GM12878 (cell line): Measurements from ENCODE around the gene ASMTL.
"Not testable (repeated sequence)": the region's sequence is repeated elsewhere in the genome, so short reads cannot be mapped to it uniquely, and the experiment has no call there.

ENCODE experiments used
- EZH2 ChIP-seq: IDR thresholded peaks from 2 replicates; pipeline ENCODE4 v1.6.1; 2012; ENCODE audit warnings: low read depth, mild to moderate bottlenecking, control low read depth, inconsistent platforms, low read length, borderline replicate concordance; ENCODE audit not compliant: control insufficient read depth
- GABPA ChIP-seq: IDR thresholded peaks from 2 replicates; pipeline ENCODE4 v1.6.1; 2014; ENCODE audit warnings: antibody characterized with exemption, low read depth, mild to moderate bottlenecking, inconsistent platforms
- HDAC6 ChIP-seq: fragments of 200-600 bp; sonication (generic); IDR thresholded peaks from one replicate; pipeline ENCODE4 v1.8.0; 2017; ENCODE audit warnings: antibody characterized with exemption; ENCODE audit not compliant: unreplicated experiment
- JUNB ChIP-seq: IDR thresholded peaks from 2 replicates; pipeline ENCODE4 v1.6.1; 2016; ENCODE audit warnings: antibody characterized with exemption, mild to moderate bottlenecking
- PBX3 ChIP-seq: IDR thresholded peaks from 2 replicates; pipeline ENCODE4 v1.6.1; 2011; ENCODE audit warnings: mild to moderate bottlenecking, low read depth, low read length, moderate library complexity; ENCODE audit not compliant: insufficient replicate concordance
- SRF ChIP-seq, 2 experiments: IDR thresholded peaks; 2 replicates each; pipeline ENCODE4 v1.6.1; 2011; ENCODE audit warnings: low read depth in 2 of 2, low read length in 2 of 2, mild to moderate bottlenecking in 1 of 2, moderate library complexity in 1 of 2
- TAF1 ChIP-seq: IDR thresholded peaks from 2 replicates; pipeline ENCODE4 v1.6.1; 2011; ENCODE audit warnings: mild to moderate bottlenecking, low read depth, low read length, borderline replicate concordance
- USF1 ChIP-seq: IDR thresholded peaks from 2 replicates; pipeline ENCODE4 v1.6.1; 2011; ENCODE audit warnings: borderline replicate concordance, low read depth, mild to moderate bottlenecking, moderate library complexity, mixed read lengths, low read length; ENCODE audit not compliant: insufficient read depth; ENCODE audit errors: extremely low read length
- TF ChIP-seq, protein P1 (sequence below), 3 experiments: IDR thresholded peaks in 2 of 3; conservative IDR thresholded peaks in 1 of 3; 2 replicates each; pipeline ENCODE4 v1.5.1; 2011; ENCODE audit warnings: low read depth in 3 of 3, low read length in 3 of 3, mild to moderate bottlenecking in 3 of 3, control low read depth in 2 of 3, moderate library complexity in 2 of 3, inconsistent platforms in 1 of 3, mixed read lengths in 1 of 3; ENCODE audit not compliant: control insufficient read depth in 2 of 3, insufficient read depth in 1 of 3; ENCODE audit errors: extremely low read depth in 1 of 3

DNA sequence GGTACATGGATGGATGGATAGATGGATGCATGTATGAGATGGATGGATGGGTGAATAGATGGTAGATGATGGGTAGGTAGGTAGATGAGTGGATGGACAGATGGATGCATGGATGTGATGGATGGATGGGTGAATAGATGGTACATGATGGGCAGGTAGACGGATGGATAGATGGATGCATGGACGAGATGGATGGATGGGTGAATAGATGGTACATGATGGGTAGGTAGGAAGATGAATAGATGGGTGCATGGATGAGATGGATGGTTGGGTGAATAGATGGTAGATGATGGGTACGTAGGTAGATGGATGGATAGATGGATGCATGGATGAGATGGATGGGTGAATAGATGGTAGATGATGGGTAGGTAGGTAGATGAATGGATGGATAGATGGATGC, 48.8 kb downstream of the ASMTL start:
- not testable (repeated sequence) for TF ChIP-seq USF1; HDAC6; SRF (IDR thresholded peaks at IDR 0.05; ENCODE audit: low read depth in 2 of 2, low read length in 2 of 2); TAF1; EZH2; PBX3; JUNB; GABPA
- TF ChIP-seq, protein P1, sequence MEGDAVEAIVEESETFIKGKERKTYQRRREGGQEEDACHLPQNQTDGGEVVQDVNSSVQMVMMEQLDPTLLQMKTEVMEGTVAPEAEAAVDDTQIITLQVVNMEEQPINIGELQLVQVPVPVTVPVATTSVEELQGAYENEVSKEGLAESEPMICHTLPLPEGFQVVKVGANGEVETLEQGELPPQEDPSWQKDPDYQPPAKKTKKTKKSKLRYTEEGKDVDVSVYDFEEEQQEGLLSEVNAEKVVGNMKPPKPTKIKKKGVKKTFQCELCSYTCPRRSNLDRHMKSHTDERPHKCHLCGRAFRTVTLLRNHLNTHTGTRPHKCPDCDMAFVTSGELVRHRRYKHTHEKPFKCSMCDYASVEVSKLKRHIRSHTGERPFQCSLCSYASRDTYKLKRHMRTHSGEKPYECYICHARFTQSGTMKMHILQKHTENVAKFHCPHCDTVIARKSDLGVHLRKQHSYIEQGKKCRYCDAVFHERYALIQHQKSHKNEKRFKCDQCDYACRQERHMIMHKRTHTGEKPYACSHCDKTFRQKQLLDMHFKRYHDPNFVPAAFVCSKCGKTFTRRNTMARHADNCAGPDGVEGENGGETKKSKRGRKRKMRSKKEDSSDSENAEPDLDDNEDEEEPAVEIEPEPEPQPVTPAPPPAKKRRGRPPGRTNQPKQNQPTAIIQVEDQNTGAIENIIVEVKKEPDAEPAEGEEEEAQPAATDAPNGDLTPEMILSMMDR (IDR thresholded peaks at IDR 0.05 in 2 of 3, conservative IDR thresholded peaks at IDR 0.05 in 1 of 3; ENCODE audit: control insufficient read depth in 2 of 3, extremely low read depth in 1 of 3, insufficient read depth in 1 of 3, low read depth in 3 of 3, low read length in 3 of 3) = not testable (repeated sequence)
